Activated CD4-positive, alpha-beta T cell treated with anti-CD3 and anti-CD28 coated beads for 24 hours (primary cell): ENCODE data around the gene CTU2.
A peak's percentile ranks its signal among the peaks of the same experiment; 100 is the strongest.

Source experiments
- DNase-seq, 2 donors: peaks; one replicate each; pipeline ENCODE4 v3.0.0-alpha.2; 2020; ENCODE audit warnings: low read depth in 2 of 2

CTU2 gene

DNA sequence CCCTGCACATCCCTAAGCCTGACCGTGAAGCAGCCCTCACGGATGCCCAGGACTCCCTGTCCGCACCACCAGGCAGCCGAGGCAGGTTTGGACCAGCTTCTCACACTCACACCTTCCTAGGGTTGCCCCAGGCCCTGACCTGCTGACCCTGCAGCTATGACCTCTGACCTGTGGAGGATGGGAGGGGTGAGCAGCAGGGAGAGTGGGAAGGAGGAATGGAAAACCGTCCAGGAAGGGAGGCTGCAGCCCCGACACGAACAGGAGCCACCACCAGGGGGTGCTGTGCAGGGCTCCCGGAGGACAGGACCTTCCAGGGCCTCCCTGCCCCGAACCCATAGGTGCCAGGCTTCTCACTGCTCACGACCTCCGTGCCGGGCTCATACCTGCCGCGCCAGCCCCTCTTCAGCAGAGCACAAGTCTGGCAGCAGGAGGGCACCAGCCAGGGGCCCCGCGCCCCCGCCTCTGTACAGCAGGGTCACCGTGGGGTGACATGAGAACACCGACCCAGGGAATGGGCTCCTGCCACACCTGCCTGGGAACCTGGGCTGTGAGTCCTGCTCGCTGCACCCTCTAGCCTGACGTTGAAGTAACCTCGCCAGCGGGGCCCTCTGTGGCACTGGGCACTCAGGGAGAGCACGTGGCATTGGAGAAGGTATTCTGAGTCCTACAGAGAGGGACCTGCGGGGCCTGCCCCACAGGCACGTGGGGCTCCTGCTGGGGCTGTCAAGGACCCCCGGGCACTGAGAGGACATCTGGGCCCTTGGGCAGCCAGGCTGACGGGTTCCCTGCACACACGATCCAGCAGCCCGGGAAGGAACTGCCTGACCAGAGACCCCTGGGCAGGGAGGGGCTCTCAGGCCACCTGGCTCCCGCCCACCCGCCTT is 37.6 kb downstream of the CTU2 start:
- DNase-seq, result peak; percentile 67 to 72

DNA sequence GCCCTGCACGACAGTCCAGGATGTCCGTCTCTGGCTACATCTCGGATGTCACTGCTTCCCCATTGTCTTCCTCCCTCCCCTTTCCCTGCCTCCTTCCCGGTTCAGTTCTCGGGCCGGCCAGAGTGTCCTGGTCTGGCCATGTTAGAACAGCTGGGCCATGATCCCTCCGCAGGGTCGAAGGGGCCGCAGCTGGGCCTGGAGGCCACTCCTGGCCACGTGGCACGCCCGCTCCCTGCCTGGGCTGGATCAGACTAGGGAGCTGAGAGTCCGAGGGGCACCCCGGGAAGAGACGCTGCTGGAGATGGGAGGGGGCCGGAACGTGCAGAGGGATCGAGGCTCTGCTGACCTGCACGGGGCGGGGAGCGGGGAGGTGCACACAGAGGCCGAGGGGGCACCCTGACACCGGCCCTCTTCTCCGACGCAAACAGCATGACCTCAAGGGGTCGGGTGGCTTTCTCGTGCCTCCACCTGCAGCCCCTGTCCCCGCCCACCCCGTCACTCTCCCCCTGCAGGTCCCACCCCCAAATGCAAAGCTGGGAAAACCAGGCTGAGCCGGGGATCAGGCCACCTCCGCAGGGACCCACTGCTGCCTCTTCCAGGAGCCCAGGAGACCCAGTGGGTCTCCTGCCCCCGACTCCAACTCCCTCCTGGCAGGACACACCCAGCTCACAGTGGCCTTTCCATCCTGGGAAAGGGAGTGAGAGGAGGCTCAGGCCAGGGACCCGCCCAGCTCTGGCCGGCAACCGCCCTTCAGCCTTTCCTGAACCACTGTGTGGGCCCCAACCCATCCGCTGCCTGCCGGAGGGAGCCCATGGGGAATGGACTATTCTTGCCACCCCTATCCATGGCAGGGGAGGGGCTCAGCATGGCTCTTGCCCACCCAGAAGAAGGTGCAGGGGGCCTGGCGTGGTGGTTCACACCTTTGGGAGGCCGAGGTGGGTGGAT is 38.5 kb downstream of the CTU2 start:
- DNase-seq, result no peak

DNA sequence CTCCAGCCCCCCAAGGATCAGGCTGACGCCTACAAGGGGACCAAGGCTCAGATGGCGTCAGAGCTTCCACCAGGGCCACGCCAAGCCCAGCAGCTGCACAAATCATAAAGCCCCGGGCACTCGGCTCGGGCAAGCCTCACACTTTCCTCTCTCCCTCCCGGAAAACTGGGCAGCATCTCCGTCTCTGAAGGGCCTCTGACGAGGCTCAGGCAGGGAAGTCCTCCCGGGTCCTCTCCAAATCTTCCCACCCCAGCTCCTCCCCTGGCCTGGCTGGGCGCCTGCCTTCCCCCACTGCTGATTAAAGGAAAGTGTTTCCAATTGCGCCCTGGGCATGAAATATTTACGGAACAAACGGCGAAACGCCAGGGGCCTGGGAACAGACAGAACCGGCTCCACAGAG is 40.2 kb downstream of the CTU2 start:
- no peak for DNase-seq

DNA sequence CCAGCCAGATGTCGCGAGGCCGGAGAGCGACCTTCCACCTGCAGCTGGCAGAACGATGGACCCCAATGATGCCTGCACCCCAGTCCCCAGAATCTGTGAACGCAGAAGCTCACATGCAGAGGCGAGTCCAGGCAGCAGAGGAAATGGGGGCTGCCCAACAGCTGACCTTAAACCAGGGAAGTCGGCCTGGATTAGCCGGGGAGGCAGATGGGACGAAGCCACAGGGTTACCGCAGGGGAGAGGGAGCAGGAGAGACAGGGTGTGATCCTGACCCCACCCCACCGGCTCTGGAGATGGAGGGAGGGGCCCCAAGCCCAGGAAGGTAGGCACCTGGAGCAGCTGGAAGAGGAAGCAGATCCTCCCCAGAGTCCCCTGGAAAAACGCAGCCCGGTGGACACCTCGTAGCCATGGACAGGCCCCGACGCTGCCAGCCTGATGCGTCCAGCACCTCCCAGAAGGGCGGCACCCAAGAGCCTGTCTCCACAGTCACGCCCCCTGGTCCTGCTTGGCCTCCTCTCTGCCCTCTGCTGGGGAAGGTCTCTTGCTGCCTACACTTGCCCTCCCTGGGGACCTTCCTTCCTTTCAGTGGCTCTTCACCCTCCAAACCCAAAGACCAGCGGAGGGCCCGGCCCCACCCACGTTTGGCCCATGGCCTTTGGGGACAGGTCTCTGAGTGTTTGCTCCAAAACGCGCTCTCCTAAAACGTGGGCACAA is 41.4 kb downstream of the CTU2 start:
- no peak for DNase-seq

DNA sequence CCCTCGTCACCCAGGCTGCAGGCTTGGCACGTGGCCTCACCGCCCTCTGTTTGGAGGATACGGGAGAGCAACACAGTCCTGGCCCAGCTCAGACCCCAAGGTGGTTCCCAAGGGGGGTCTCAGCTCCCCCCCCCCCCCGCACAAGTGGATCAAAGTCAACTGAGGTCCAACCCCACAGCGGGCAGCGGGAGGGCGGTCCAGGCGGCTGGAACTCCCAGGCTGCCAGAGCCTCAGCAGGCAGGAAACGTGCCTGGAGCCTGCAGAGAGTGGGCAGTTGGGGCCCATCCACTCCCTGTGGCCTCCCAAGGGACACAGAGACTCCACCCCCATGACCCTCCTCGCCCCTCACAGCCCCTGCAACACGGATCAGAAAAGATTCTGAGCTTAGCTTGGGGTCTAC is 42.1 kb downstream of the CTU2 start:
- DNase-seq, result no peak

DNA sequence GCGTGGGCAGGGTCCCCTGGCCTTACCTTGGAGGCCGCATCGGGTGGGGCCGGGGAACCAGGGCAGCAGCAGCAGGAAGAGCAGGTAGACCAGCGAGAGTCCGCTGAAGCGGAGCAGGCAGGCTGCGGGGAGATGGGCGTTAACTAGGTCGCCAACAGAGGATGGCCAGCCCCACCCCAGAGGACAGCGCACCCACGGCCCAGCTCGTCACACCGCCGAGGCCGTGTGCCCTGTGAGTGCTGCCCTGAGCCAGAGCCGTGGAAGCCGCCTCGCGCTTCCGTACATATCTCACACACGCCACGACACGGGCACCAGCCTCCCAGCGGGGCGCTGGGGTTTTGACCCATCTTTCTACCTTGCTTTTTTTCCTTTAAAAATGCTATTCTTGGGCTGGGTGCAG is 43.1 kb downstream of the CTU2 start:
- no peak for DNase-seq

DNA sequence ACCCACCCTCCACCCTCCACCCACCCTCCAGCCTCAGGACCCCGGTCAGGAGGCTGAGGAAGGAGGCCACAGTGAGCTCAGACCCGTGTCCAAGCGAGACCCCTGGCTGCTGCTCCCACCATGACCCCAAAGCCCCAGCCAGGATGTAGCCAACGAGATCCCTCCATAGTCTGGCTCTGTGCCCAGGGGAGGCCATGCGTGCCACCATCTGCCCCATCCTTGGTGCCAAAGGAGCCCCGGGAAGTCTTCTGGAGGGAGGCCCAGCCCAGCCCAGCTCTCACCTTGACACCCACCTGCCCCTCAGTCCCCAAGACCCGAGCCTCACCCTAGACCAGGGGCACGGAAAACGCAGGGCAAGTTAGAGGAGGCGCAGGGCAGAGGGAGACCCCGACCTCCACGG is 44.6 kb downstream of the CTU2 start:
- DNase-seq, result no peak

DNA sequence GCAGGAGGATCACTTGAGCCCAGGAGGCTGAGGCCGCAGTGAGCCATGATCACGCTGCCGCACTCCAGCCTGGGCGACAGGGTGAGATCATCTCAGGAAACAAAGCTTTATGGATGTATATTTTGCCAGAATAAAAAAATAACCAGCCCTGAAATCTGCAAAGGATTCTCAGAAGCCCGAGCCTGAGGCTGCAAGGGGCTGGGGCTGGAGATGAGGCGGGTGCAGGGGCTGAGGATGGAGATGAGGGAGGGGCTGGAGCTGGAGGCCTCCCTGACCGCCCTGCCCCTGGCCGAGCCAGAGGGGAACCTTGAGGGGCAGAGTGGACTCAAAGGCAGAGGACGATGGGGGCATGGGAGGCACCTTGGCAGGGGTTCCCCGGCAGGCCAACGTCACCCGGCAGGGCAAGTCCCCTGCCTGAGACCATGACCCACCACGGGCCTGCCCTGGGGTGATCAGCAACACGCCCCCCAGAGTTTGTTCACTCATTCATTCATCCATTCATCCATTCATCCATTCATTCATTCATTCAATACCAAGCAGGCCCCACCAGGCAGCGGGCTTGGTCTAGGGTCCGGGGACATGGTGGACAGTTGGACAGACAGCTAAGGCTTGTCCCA is 46.2 kb downstream of the CTU2 start:
- no peak for DNase-seq

DNA sequence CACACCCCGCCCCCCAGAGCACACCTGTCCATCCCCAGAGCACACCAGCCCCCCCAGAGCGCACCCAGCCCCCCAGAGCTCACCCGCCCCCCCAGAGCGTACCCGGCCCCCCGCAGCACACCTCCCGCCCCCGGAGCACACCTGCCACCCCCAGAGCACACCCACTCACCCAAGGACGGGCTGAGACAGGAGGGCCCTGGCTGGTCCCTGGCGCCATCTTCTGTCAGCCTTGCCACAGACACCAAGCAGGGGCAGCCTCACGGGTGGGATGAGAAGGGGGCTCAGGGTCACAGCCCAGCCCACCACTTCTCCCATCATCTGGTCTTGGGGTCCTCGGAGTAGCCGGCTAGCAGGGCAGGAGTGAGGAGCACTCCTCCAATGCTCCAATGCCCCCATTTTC is 46.9 kb downstream of the CTU2 start:
- no peak for DNase-seq

DNA sequence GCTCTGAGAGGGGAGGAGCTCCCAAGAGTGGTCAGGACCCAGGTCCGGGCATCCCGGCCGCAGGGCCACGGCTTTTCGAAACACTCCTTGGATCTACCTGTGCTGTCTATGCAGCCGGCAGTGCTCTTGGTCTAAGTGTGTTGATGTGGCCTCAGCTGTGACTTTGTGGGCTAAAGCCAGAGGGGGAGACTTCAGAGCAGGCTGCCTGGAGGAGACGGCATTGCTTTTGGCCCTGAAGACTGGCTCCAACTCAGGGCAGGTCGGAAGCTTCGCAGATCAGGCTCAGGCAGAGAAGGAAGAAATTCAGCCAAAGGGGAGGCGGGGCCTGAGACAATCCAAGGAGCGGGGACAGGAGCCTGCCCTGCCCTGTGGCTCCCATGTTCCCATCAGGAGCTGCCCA is 47.3 kb downstream of the CTU2 start:
- no peak for DNase-seq

DNA sequence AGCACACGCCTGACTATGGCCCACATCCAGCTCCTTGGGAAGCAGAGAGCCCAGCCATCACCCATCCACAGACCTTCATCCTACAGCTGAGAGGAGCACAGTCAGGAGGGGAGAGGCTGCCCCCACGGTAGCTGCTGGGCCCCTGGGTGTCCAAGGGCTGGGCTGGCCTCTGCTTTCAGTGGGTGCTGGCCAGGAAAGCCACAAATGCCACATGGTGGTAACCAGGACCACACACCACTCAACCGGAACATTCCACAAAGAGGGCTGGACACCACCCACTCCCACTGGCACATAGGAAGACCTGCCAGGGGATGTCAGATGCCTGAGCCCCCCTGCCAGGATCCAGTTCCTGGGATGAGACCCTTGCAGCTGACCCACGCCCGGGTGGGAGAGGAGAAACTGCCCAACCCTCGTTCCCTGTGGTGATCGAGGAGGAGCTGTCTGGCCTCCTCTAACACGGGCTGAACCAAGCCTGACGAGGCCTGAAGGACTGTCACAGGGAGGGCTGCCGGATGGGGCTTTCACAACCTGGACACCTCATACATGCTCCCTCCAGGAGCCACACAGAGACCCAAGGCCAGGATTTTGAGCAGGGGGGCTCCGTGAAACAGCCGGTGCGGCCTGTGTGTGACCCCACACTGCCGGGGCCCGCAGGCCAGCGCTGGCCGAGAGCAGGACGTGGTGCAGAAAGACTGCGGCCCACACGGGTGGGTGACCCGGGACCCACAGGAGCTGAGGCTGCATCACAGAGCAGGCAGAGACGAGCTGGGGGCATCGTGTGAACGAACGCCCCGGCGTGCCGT is 48.0 kb downstream of the CTU2 start:
- DNase-seq, result no peak

DNA sequence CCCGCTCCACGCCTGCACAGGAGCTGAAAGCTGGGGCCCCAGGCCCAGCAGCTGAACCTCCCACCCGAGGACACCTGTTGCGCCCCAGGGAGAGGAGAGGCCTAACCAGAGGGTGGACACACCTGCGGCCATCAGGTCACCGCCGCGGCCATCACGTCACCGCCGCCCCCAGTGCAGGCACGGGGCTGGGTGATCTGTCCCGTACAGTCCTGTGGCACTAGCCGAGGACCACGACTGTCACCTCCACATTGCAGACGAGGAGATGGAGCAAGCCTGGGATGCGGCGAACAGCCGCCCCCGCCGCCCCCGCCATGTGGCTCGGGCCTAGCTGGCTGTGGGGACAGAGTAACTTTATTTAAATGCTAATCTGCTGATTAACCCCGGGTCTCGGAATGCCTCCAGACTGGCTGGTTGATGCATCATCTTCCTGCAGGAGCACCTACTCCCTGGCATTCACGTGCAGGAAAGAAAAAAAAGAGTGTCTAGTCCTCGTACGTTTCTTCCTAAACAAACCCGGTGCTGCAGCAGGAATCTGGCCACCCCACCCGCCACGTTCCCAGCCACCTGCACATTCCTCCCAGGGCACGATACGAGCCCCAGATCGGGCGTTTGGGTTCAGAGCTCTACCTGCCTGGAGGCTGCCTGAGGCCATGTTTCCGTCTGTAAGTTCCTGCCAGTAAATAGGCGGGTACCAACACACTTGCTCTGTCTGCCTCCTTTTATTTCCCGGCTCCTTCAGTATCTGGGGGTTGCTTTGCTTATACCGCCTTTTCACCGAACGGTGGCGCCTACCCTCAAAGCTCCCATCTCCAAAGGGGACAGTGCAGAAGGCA is 48.8 kb downstream of the CTU2 start:
- no peak for DNase-seq

DNA sequence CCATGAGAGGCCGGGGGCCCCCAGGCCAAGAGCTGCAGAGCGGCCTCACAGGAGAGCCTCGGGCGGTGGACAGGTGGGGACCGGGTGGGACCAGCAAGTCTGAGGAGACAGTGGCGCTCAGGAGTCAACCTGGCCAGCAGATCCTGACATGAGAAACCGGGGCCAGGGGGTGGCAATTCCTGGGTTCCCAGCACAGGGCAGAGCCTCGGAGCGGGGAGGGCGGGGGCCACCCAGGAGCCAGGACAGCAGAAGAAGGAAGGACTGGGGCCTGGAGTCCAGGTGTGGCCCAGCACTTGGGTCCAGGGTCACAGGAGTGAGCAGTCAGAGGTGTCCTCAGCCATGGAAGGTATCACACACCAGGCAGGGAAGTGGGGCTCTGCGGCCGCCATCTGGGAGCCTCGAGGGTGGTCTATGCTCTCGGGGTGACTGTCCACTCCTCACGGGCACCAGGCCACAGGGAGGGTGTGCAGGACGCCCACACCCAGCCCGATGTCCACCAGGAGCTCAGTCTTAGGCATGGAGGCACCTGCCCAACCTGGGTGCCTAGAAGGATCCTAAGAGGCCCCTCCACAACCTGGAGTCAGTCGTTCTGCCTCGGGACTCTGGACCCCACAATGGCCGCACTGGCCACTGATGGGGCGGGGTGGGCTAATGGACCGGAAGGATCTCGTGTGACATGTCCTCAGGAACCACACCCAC is 49.6 kb downstream of the CTU2 start:
- no peak for DNase-seq

DNA sequence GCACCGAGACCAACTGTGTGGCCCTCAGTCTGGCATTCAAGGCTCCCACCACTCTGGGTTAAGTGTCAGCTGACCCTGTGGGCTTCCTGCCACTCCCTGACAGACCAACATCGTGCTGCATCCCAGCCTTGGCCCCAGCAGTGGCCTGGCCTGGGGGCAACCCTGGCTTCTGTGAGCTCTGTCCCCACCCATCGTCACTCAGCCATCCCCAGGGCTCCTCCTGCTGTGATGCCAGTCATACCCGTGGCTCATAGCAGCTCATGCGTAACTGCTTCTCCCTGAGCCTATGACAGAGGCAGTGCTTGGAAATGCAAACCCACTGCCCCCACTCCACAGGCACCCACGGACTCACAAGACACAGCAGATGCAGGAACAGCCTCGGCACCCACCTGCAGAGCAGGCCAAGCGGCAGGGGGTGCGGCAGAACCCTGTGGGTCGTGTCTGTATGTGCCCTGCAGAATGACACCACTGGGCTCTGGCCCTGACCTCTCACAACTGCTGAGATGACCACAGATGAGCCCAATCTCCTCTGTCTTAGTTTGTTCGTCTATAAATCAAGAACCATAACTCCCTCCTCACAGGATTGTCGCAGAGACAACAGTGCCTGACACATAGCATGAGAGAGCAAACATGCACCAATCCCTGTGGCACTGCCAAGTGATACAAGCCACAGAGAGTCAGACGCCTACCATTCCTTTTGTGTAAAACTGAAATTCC is 52.1 kb downstream of the CTU2 start:
- no peak for DNase-seq

DNA sequence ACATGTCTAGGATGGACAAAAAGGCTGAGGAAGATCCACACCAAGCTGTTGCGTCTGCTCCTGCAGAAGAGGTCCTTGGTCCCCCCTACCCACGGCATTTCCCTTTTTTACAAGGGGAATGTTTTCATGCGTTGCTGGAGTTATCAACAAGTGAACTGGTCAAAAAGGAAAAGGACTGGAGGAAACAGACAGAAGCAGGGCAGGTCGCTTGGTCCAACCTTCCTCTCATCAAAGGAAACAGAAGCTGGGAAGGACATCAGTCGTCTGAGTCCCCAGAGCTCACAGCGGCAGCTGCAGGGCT is 52.6 kb downstream of the CTU2 start:
- DNase-seq, result no peak

DNA sequence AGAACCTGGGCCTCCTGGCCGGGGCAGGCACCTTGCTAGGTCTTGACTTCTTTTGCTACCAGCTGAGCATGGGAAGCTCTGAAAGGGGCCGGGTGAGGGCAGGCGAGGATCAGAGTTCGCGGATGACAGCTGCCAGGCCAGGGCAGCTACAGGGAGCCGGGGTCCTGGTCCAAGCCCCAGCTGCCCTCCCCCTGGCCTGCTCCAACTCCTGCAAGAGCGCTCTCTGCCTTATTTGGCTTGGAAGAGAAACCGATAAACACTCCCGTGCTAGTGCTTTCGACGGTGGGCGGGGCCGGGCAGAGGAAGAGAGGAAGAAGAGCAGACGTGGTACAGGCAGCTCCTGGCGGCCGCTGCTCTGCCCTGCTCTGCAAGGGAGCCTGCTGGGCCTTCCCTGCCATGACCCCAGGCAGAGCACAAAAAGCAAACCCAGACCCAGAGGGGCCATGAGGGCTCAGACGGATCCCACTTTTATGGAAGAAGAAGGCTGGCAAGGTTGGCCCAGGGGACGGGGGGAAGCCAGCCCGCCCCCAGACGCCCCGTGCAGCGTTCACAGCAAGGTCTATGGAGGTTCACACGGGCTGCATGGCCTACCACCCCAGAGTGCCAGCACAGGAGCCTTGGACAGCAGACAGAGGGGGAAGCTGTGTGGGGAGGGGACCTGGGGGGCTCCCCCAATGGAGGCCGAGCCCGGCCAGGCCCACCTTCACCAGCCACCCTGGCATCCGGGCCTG is 53.1 kb downstream of the CTU2 start:
- no peak for DNase-seq

DNA sequence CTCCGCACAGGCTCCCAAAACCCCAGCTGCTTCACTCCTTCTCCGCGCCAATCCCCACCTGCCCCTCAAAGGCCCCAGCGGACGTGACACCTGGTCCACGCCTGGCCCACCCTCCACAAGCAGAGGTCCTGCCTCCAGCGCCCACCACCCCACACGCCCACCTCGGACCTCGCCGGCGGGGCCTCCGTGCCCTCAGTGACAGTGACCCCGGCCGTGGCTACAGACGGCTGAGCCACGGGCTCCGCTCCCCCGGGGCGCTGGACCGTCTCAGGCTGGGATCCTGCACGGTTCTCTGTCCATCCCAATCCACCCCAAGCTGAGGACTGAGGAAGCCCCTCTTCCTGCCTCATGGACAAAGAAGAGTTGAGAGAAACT is 53.7 kb downstream of the CTU2 start:
- DNase-seq, result no peak

DNA sequence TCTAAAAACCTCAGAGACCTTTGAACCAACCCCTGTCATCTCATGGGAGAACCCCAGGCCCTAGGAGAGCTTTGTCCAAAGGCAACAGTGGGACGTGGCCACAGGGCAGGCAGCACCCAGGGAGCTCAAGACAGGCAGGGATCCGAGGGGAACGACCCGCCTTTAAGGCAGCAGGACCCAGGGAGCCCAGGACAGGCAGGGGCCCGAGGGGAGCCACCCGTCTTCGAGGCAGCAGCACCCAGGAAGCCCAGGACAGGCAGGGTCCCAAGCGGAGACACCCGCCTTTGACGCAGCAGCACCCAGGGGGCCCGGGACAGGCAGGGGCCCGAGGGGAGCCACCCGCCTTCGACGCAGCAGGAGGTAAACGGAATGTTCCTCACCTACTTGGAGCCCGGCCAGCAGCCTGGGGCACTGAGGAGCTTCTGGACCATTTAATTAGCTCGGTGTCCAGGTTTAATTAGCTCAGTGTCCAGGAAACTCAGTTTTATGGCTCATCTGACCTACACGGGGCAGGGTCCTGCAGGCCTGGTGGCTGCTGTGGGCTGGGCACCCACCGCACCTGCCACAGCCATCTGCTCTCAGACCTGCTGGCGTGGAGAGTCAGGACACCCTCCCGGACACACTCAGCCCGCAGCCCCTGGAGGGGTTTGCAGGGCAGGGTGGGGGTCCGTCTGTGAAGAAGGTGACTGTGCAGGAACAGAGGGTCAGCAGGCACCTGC is 54.3 kb downstream of the CTU2 start:
- DNase-seq, result no peak
